Skeletal muscle satellite cell (primary cell): Measurements from ENCODE around the gene ASB18.
"Not testable (repeated sequence)": the region's sequence is repeated elsewhere in the genome, so short reads cannot be mapped to it uniquely, and the experiment has no call there.

Experiments used
- H3K27me3 ChIP-seq: 2 replicates; pipeline ENCODE4 v1.7.0; 2013; ENCODE audit warnings: low read length; ENCODE audit not compliant: control insufficient read depth, insufficient read depth
- H3K36me3 ChIP-seq: 2 replicates; pipeline ENCODE4 v1.7.0; 2013; ENCODE audit warnings: mild to moderate bottlenecking, control low read depth, low read length; ENCODE audit not compliant: insufficient read depth
- H3K4me1 ChIP-seq: 2 replicates; pipeline ENCODE4 v1.7.0; 2013; ENCODE audit warnings: low read length; ENCODE audit not compliant: control insufficient read depth, insufficient read depth
- H3K4me2 ChIP-seq: 2 replicates; pipeline ENCODE4 v1.7.0; 2013; ENCODE audit warnings: mild to moderate bottlenecking, low read length
- H3K4me3 ChIP-seq: 2 replicates; pipeline ENCODE4 v1.7.0; 2013; ENCODE audit warnings: low read length
- H3K9ac ChIP-seq: 2 replicates; pipeline ENCODE4 v1.7.0; 2013; ENCODE audit warnings: mild to moderate bottlenecking, low read depth, low read length, moderate library complexity
- H3K9me3 ChIP-seq: replicated peaks from 2 replicates; pipeline ENCODE4 v1.7.0; 2013; ENCODE audit warnings: mild to moderate bottlenecking, control low read depth, low read length

ASB18 gene

DNA sequence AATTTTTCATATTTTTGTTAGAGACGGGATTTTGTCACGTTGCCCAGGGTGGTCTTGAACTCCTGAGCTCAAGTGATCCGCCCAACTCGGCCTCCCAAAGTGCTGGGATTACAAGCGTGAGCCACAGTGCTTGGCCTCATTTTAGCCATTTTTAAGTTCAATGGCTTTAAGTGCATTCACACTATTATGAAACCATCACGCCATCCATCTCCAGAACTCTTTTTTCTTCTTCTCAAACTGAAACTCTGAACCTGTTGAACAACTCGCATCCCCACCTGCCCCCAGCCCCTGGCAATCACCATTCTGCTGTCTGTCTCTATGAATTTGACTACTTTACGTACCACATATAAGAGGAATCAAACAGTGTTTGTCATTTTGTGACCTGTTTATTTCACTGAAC lies 31.3 kb upstream of the ASB18 start:
- no peaks in the 10 kb centered on the region for H3K9me3 ChIP-seq
- H3K4me1 ChIP-seq: no peaks in the 10 kb centered on the region
- H3K4me3 ChIP-seq: no peak overlapping the region
- H3K9ac ChIP-seq: no peak overlapping the region
- no peak overlapping the region for H3K4me2 ChIP-seq
- no peaks in the 10 kb centered on the region for H3K36me3 ChIP-seq
- H3K27me3 ChIP-seq: no peaks in the 10 kb centered on the region

DNA sequence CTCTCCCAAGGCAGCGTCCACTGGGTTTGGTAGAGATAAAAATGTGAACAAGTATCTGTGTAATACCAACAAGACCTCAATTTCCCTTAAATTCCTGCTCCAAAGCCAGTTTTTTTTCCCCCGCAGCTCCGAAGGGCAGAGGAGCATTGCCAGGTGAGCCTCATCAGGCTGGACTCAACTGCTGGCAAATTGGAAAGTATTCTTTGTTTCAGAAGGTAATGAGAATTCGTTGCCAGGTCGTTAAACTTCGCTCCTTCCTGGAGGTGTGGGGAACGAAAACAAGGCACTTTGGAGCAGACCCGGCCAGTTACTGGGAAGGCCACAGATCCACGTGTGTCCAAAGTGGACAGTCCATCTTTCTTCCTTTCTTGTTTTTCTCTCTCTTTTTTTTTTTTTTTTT lies 30.4 kb upstream of the ASB18 start:
- Histone ChIP-seq H3K4me2 (no peak overlapping the region), H3K4me3 (no peak overlapping the region), H3K9me3 (no peaks in the 10 kb centered on the region), H3K4me1 (no peaks in the 10 kb centered on the region), H3K9ac (no peak overlapping the region), H3K36me3 (no peaks in the 10 kb centered on the region), H3K27me3 (no peaks in the 10 kb centered on the region)

DNA sequence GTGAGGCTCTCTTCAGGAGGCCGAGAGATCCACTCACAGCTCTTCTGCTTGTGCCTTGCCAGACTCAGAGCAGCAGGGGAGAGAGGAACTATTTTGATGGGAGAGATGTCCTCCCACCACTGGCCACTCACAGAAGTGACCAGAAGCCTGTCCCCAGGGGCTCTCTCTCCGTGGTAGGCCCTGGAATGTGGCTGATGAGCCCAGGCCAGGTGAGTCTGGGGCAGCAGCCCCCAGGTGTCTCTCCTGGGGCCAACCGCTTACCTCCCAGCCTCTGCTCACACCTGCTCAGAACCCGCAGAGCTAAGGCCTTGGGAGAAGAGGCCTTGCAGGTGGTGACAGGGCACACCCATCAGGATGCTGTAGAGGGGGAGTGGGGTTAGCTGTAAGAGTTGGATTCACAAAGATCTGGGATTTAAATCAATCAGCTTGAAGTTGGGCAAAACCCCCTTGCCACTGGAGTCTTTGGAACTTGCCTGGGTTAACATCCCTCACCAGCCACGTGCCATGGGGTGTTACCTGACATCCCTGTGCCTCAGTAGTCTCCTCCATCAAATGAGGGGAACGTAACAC lies 29.1 kb upstream of the ASB18 start:
- no peak overlapping the region for H3K4me3 ChIP-seq
- H3K36me3 ChIP-seq: no peaks in the 10 kb centered on the region
- no peaks in the 10 kb centered on the region for H3K4me1 ChIP-seq
- H3K27me3 ChIP-seq: no peaks in the 10 kb centered on the region
- H3K9ac ChIP-seq: no peak overlapping the region
- no peaks in the 10 kb centered on the region for H3K9me3 ChIP-seq
- no peak overlapping the region for H3K4me2 ChIP-seq

DNA sequence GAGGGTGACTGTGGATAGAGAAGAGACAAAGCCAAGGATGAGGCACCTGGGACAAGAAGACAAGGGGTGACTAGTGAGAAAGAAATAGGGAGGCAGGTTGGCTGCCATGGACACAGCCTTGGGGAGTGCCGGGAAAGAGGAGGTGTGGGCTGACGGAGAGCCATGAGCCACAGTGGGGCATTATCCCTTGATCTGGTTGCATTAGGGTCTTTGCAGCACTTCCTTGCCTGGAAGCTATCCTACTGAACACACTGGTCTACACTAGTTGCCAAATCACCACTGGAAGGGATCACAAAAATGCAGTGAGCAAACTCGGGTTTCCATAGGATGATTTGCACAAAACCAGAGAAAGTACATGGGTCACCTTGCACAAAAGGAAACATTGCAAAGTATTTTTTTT lies 27.7 kb upstream of the ASB18 start:
- no peaks in the 10 kb centered on the region for H3K9me3 ChIP-seq
- H3K9ac ChIP-seq: no peak overlapping the region
- no peaks in the 10 kb centered on the region for H3K4me1 ChIP-seq
- H3K4me3 ChIP-seq: no peak overlapping the region
- H3K4me2 ChIP-seq: no peak overlapping the region
- no peaks in the 10 kb centered on the region for H3K27me3 ChIP-seq
- no peaks in the 10 kb centered on the region for H3K36me3 ChIP-seq

DNA sequence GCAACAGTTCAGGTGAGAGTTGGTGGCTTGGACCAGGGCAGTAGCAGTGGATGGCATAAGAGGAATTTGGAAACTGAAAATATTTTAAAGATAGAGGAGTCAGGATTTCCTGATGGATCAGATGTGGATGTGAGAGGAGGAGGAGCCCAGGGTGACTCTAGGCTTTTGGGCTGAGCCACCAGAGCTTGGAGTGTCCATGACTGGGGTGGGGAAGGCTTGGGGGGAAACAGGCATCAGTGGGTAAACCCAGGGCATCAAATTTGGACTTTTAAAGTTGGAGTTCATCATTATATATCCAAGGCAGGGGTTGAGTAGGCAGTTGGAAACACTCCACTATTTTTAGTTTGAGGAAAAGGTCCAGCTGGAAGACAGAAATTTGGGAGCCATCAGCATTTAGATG lies 27.3 kb upstream of the ASB18 start:
- H3K27me3 ChIP-seq: no peaks in the 10 kb centered on the region
- no peak overlapping the region for H3K9ac ChIP-seq
- no peak overlapping the region for H3K4me2 ChIP-seq
- no peaks in the 10 kb centered on the region for H3K9me3 ChIP-seq
- H3K36me3 ChIP-seq: no peaks in the 10 kb centered on the region
- no peaks in the 10 kb centered on the region for H3K4me1 ChIP-seq
- H3K4me3 ChIP-seq: no peak overlapping the region

DNA sequence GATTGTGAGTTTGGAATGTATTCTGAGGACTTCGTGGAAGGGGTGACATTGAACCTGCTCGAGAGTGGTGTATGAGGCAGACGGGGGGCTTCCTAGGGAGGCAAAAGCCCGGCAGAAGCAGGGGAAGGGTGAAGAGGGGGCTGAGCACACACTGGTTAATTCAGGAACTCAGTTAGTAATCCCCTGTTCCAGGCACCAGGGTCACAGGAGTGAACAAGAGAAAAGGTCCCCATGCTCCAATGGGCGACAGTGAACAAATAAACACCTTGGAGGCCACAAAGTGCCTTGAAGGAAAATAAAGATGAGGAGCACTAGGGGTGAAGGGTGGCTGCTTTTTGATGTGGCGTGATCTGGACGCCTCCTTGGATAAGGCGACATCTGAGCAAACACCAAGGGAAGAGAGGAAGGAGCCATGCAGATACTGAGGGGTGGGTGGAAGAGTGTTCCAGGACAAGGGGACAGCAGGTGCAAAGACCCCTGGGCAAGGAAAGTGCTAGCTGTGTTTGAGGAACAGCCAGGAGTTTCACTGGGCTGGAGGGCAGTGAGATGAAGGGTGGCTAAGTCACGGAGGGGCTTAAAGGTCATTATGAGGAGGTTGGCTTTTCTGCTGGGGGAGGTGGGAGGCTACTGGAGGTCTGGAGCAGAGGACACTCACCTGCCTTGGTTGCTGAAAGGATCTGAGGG lies 26.7 kb upstream of the ASB18 start:
- Histone ChIP-seq H3K9me3 (no peaks in the 10 kb centered on the region), H3K4me1 (no peaks in the 10 kb centered on the region), H3K4me2 (no peak overlapping the region), H3K9ac (no peak overlapping the region), H3K36me3 (no peaks in the 10 kb centered on the region), H3K4me3 (no peak overlapping the region), H3K27me3 (no peaks in the 10 kb centered on the region)

DNA sequence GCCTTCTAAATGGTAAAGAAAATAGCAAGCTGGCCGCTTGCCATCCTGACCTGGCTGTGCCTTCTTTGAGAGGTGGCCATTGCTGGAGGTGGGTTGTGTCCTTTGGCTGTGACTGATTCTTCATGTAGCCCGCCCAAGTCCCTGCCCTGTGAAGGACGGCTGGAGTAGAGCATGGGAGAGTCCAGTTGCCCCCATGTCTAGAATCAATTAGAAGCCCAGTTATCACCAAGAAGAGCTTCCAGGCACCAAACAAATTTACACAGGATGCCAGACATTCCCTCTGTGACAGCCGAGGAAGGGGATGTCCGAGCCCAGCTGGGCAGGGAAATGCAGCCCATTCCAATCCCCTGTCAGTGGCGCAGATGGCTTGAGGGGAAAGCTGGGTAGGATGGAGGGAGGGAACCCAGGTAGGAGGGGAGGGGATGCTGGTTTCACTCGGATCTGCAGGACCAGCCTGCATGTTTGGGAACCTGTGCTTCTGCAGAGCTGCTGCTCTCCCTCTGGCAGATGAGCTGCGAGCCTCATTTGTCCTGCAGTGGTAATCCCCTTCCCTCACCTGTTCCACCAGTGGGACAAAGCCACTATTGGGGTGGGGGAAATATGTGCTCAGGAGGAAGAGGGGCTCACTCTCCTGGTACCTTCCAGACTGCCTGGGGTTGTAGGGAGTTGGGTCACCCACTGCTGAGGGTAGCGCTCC lies 25.7 kb upstream of the ASB18 start:
- H3K9ac ChIP-seq: no peak overlapping the region
- H3K36me3 ChIP-seq: no peaks in the 10 kb centered on the region
- H3K9me3 ChIP-seq: no peaks in the 10 kb centered on the region
- H3K4me3 ChIP-seq: no peak overlapping the region
- H3K27me3 ChIP-seq: no peaks in the 10 kb centered on the region
- H3K4me1 ChIP-seq: no peaks in the 10 kb centered on the region
- H3K4me2 ChIP-seq: no peak overlapping the region

DNA sequence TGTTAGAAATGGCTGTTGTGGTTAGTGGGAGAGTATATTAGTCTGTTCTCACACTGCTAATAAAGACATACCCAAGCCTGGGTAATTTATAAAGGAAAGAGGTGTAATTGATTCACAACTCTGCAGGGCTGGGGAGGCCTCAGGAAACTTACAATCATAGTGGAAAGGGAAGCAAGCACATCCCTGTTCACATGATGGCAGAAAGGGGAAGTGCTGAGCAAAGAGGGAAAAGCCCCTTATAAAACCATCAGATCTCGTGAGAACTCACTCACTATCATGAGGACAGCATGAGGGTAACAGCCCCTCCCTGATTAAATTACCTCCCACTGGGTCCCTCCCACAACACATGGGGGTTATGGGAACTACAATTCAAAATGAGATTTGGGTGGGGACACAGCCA lies 24.2 kb upstream of the ASB18 start:
- H3K9me3 ChIP-seq, H3K27me3 ChIP-seq, H3K4me1 ChIP-seq, H3K9ac ChIP-seq, H3K4me2 ChIP-seq, H3K36me3 ChIP-seq, H3K4me3 ChIP-seq: not testable (repeated sequence)

DNA sequence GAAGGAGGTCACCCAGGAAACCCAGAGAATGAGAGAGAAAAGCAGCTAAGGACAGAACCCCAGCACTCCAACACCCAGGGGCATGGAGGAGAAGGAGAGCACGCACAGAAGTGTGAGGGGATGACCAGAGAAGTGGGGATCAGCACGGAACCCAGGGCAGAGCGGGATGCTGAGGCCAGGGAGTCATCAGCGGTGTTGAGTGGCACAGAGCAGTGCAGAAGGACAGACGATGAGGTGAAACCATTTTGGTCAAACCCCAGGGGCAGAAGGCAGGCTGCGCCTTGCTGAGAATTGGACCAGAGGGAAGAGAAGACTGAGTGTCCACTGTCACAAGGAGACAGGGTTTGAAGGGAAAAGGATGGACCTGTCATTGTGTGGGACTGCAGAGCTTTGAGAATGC lies 23.4 kb upstream of the ASB18 start:
- H3K4me1 ChIP-seq: no peaks in the 10 kb centered on the region
- no peaks in the 10 kb centered on the region for H3K9me3 ChIP-seq
- no peaks in the 10 kb centered on the region for H3K36me3 ChIP-seq
- no peak overlapping the region for H3K9ac ChIP-seq
- no peak overlapping the region for H3K4me3 ChIP-seq
- H3K4me2 ChIP-seq: no peak overlapping the region
- no peaks in the 10 kb centered on the region for H3K27me3 ChIP-seq

DNA sequence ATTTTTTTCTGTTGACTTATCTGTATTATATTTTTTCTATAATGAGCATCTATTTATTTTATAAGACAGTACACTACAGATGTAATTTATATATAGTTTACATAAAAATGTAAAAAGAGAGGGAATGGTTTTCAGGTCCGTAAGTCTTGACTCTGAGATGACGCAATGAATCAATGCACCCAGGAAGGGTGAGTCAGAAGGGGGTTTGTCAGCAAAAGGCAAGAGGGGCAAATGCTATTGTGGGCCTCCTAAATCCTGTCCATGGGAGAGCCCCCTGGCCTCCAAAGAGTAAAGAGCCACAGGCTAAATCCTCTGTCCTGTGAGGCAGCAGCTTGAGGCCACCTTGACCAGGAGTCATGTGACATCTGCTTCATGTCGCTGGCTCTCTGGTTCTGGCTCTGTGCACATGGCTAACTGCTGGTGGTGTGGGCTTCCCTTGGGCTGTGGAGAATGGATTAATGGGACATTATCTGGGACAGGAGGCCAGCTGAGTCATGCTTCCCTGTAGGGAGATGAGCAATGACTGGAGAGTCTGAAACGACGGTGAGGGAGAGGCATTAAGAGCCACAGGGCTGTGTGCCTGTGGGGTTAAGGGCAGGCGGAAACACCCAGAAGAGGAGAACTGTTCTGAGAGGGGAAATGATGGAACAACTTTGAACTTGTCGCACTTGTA lies 22.8 kb upstream of the ASB18 start:
- Histone ChIP-seq H3K27me3 (no peaks in the 10 kb centered on the region), H3K4me3 (no peak overlapping the region), H3K9me3 (no peaks in the 10 kb centered on the region), H3K36me3 (no peaks in the 10 kb centered on the region), H3K9ac (no peak overlapping the region), H3K4me1 (no peaks in the 10 kb centered on the region), H3K4me2 (no peak overlapping the region)

DNA sequence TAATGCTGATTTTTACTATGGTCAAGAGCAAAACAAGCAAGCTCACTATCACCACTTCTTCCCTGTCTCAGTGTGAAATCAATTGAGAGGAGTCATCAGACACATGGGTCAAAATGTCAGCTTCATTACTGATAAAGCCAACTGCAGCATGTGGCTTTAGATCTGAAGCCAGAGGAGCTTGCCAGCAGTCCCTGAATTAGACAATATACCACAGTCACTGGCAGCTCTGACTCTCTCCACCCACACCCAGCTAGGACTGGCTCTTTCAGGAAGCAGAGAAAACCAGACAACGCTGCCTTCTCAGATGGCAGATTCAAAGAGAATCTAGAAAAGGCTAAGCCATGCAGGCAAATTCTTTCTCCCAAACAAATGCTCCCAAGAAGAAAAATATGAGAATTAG lies 20.0 kb upstream of the ASB18 start:
- H3K9me3 ChIP-seq: no peaks in the 10 kb centered on the region
- no peaks in the 10 kb centered on the region for H3K36me3 ChIP-seq
- H3K27me3 ChIP-seq: no peaks in the 10 kb centered on the region
- no peak overlapping the region for H3K4me2 ChIP-seq
- H3K4me1 ChIP-seq: no peaks in the 10 kb centered on the region
- H3K4me3 ChIP-seq: no peak overlapping the region
- no peak overlapping the region for H3K9ac ChIP-seq
